NCI-H146 (cell line): ENCODE data around the gene RAB10.
"Not testable (repeated sequence)": the region's sequence is repeated elsewhere in the genome, so short reads cannot be mapped to it uniquely, and the experiment has no call there.

ENCODE experiments used
- DNase-seq: peaks from one replicate; lab custom pipeline; 2025; lab: John Stamatoyannopoulos, UW

RAB10 gene

GRCh38 chr2:26016012-26016705 lies 17.7 kb upstream of the RAB10 start:
- DNase-seq: no peak

GRCh38 chr2:26016706-26017045 lies 17.2 kb upstream of the RAB10 start:
- DNase-seq: not testable (repeated sequence)

DNA sequence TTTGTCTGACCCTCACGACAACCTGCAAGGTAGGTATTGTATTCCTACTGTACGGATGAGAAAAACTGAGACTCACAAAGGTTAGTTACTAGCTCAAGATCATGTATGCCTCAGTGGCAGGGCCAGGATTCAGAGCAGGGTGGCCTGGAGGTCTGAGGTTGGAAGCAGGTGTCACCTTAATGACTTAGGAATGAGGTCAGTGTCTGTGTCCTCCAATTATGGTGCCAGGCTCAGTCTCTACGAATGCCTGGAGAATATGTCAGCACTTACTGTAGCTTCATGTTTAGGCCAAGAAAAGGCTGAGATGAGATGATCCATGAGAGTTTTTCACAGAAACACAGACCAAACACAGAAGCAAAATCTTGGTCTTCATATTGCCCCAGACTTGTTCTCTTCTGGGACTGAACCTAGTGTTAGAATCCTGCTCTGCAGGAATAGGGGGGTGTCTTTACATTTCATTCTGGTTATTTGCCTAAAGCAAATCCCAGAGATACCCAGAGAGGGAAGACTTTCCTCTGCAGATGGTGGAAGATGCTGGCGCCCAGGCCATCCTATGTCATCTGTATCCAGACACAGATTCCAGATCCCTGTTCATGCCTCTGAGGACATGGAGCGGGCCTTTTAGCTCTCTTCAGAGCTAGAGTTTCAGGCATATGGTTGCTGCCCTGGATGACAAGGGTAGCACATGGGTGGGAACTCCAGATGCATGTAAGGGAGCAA lies 16.3 kb upstream of the RAB10 start:
- DNase-seq: no peak

GRCh38 chr2:26018184-26019055 lies 15.5 kb upstream of the RAB10 start:
- peak; percentile 45 for DNase-seq

DNA sequence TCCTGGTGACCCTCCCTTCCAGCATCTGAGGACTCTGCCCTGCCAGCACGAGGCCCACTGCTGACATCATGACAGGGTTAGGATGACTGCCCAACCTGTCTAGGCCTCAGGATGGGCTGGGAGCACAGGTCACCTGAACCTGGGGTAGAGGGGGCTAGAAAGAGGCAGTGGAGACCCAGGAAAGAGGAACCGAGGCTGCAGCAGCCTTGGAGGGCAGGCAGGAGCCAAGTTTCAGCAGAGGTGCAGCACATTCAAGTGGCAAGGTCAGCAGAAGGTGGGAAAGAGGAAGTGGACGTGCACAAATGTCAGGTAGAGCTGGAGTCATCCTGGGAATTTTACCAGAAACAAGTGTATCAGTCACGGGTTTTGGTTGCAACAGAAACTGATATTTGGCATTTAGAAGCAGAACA lies 13.6 kb upstream of the RAB10 start:
- no peak for DNase-seq

DNA sequence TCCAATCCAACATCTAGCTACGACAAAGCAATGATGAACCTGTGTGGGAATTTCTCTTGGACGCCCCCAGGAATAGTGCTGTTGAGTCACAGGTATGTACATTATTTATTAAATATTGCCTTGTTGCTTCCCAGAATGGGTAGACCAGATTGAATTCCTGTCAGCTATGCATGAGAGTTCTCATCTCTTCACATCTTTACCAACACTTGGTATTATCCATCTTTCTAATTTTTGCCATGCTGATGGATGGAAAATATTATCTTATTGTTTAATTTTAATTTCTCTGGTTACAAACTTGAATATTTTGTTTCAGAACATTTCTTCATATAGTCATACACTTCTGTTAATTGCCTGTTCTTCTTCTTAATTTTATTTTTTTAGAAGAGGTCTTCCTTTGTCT lies 9.6 kb upstream of the RAB10 start:
- DNase-seq: no peak

DNA sequence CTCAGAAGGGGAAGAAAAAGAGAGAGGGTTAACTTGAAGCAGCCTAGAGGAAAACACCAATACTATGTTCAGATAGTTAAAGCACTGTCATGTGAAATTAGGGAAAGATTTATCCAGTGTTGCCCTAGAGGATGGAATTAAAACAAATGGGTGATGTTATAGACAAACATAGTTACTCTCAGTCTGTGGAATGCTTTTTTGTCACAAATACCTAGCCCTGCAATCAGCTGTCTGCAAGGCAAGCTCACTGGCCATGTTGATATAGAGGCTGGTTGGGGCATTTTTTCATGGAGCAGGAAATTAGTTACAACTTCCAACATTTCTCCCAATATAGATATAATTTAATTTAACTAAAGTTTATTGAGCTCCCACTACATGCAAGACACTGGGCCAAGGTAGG lies 8.4 kb upstream of the RAB10 start:
- DNase-seq: no peak

DNA sequence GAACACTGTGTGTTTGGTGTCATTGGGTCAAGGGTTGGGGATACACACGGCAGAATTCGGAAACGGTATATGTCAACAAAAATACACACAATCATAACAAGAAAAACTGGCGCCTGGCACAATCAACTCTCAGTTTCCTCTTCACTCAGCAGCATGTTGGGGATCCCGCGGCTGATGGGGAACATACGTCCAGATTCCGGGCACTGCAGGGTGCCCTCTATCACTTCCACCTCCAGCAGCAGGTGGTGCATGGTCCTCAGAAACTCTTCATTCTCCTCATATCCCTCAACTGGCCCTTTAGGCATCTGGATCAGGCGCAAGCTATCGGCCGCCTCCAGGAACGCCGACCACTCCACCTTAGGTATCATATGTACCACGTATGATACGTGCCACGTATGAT lies 5.8 kb upstream of the RAB10 start:
- DNase-seq: not testable (repeated sequence)

DNA sequence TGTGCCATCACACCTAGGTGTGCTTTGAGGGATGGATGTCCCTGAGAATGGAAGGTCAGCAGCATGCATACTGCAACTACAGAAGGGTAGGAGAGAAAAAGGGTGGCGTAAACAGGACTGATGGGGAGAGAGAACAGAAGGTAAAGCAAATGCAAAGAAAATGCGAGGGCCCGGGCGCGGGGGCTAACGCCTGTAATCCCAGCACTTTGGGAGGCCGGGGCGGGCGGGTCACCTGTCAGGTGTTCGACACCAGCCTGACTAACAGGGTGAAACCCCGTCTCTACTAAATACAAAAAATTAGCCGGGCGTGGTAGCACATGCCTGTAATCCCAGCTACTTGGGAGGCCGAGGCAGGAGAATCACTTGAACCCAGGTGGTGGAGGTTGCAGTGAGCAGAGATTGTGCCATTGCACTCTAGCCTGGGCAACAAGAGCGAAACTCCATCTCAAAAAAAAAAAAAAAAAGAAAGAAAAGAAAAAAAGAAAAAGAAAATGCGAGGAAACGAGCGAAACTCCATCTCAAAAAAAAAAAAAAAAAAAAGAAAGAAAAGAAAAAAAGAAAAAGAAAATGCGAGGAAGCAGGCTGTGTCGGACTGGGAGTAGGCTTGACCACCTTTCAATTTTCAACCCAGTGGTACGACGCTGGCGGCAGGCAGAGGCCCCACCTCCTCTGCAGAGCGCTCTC lies 1.2 kb upstream of the RAB10 start:
- DNase-seq: not testable (repeated sequence)

GRCh38 chr2:26033270-26033817 lies 540 bp upstream of the RAB10 start:
- peak; percentile 95 for DNase-seq

- peak; percentile 36 for DNase-seq
Observed at GRCh38 chr2:26034637-26034992, 731 bp downstream of the RAB10 start.

GRCh38 chr2:26035090-26035743 lies 1.3 kb downstream of the RAB10 start:
- no peak for DNase-seq

DNA sequence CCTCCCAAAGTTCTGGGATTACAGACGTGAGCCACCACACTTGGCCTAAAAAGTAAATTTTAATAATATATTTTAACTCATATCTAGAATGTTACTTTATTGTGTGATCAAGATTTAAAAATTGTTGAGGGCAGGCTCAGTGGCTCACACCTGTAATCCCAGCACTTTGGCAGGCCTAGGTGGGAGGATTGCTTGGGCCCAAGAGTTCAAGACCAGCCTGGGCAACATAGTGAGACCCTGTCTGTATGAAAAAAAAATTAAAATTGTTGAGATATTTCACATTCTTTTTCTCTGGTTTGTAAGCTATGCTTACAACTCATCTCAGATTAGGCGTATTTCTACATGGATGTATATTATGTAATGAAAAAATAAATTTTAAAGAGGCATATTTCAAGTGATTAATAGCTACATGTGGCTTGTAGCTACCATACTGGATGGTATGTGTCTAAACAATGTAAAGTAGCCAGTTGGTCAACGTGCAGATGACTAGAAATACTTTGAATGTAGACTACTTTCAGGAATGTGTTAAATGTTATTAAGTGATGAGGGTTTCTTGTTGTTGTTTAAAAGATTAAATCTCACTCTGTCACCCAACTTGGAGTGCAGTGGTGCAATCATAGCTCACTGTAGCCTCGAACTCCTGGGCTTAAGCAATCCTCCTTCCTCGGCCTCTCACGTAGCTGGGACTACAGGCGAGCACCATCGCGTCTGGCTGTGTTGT lies 5.9 kb downstream of the RAB10 start:
- no peak for DNase-seq

DNA sequence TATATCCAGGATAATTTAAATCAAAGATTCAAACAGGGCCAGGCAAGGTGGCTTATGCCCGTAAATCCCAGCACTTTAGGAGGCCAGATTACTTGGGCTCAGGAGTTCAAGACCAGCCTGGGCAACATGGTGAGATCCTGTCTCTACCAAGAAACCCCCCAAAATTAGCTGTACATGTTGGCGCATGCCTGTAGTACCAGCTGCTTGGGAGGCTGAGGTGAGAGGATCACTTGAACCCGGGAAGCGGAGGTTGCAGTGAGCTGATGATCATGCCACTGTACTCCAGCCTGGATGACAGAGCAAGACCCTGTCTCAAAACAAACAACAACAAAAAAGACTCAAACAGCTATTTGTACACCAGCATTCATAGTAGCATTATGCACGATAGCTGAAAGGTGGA lies 9.2 kb downstream of the RAB10 start:
- DNase-seq: no peak

- no peak for DNase-seq
Observed at GRCh38 chr2:26043862-26044696, 10.2 kb downstream of the RAB10 start.

DNA sequence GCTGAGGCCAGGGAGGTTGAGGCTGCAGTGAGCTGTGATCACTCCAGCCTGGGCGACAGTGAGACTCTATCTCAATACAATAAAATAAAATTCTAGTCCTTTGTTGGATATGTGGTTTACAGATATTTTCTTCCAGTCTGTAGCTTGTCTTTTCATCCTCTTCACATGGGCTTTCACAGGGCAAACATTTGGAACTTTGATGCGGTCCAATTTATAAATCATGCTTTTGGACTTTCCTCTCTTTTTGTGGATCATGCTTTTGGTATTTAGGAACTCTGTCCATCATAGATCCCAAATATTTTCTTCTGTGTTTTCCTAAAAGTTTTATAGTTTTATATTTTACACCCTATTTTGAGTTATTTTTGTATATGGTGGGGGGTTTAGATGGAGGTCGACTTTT lies 14.9 kb downstream of the RAB10 start:
- no peak for DNase-seq

- DNase-seq: no peak
Observed at GRCh38 chr2:26049641-26050040, 15.8 kb downstream of the RAB10 start.

- no peak for DNase-seq
Observed at GRCh38 chr2:26052740-26053139, 18.9 kb downstream of the RAB10 start.

GRCh38 chr2:26054598-26055348 lies 20.9 kb downstream of the RAB10 start:
- DNase-seq: no peak
